MCF 10A (cell line): Measurements from ENCODE around the gene TUBB8. TPM values are rescaled to one million over a fixed set of nuclear protein-coding genes. Genes with fewer than 3 reads are reported as not detected.

Source experiments
- Bru-seq: library from RNA; stranded (reverse); fragments of 400-500 nt; gene quantifications from one replicate; lab custom pipeline; 2021; lab: Mats Ljungman, UMichigan
- BruChase-seq, 2 experiments: library from RNA; stranded (reverse); fragments of 400-500 nt; gene quantifications; one replicate each; lab custom pipeline; 2021; lab: Mats Ljungman, UMichigan
- BruUV-seq: library from RNA; stranded (reverse); fragments of 400-500 nt; replicated peaks from 2 replicates; lab custom pipeline; 2021; lab: Mats Ljungman, UMichigan
- CTCF ChIA-PET: fragments of 300-600 bp; sonication (Branson Sonifier 250); formaldehyde crosslinking; extraction: SDS; loops from one replicate; lab custom pipeline; 2021; ENCODE audit warnings: antibody characterized with exemption, inconsistent platforms; lab: Yijun Ruan, JAX
- POLR2A ChIA-PET: fragments of 300-600, 350-650 bp; sonication (Branson Sonifier 250); formaldehyde crosslinking; extraction: SDS; loops from one replicate; lab custom pipeline; 2020; ENCODE audit warnings: antibody characterized with exemption, inconsistent platforms; lab: Yijun Ruan, JAX
- DNase-seq: peaks from one replicate; pipeline ENCODE4 v3.0.0-alpha.2; 2018; ENCODE audit not compliant: unreplicated experiment
- H3K27ac Mint-ChIP-seq: one replicate; pipeline ENCODE4 v1.8.0; 2022; ENCODE audit warnings: mild to moderate bottlenecking, low read depth, mixed read lengths; ENCODE audit not compliant: unreplicated experiment
- H3K27me3 Mint-ChIP-seq: one replicate; pipeline ENCODE4 v1.8.0; 2022; ENCODE audit warnings: mixed read lengths; ENCODE audit not compliant: insufficient read depth, unreplicated experiment
- H3K36me3 Mint-ChIP-seq: one replicate; pipeline ENCODE4 v1.8.0; 2022; ENCODE audit warnings: mild to moderate bottlenecking, moderate library complexity, mixed read lengths; ENCODE audit not compliant: insufficient read depth, unreplicated experiment
- H3K4me1 Mint-ChIP-seq: one replicate; pipeline ENCODE4 v1.8.0; 2022; ENCODE audit warnings: mixed read lengths; ENCODE audit not compliant: insufficient read depth, unreplicated experiment
- H3K4me3 Mint-ChIP-seq: one replicate; pipeline ENCODE4 v1.8.0; 2022; ENCODE audit warnings: mild to moderate bottlenecking, moderate library complexity, mixed read lengths; ENCODE audit not compliant: unreplicated experiment
- H3K9me3 Mint-ChIP-seq: one replicate; pipeline ENCODE4 v1.8.0; 2022; ENCODE audit warnings: mixed read lengths; ENCODE audit not compliant: unreplicated experiment
- intact Hi-C: fragments of 100-400 bp; cut with micrococcal nuclease; formaldehyde crosslinking; loops from 2 replicates; pipeline ENCODE4 v1.14.1; 2022
- long read RNA-seq: library from polyadenylated mRNA; stranded (forward); transcript quantifications from one replicate; pipeline ENCODE4 v2.0.0, GENCODE V29; 2022
- total RNA-seq: library from RNA; stranded (reverse); gene quantifications from 2 replicates; pipeline ENCODE4 v1.2.3, GENCODE V29; 2022
- TF ChIP-seq, protein P1 (sequence below): fragments of 200-600 bp; IDR thresholded peaks from one replicate; pipeline ENCODE4 v1.8.0; 2022; ENCODE audit warnings: antibody characterized with exemption, mild to moderate bottlenecking; ENCODE audit not compliant: unreplicated experiment

The TUBB8 gene
- not detected in 2 replicates for total RNA-seq
- Bru-seq, nascent RNA = percentile 12 among the genes with signal in this experiment
- BruChase-seq, experiment 1, labeled RNA remaining after a 6-hour chase = percentile 38 among the genes with signal in this experiment
- percentile 20 among the genes with signal in this experiment for BruChase-seq, experiment 2, labeled RNA remaining after a 2-hour chase
- long read RNA-seq = 0 reads

DNA sequence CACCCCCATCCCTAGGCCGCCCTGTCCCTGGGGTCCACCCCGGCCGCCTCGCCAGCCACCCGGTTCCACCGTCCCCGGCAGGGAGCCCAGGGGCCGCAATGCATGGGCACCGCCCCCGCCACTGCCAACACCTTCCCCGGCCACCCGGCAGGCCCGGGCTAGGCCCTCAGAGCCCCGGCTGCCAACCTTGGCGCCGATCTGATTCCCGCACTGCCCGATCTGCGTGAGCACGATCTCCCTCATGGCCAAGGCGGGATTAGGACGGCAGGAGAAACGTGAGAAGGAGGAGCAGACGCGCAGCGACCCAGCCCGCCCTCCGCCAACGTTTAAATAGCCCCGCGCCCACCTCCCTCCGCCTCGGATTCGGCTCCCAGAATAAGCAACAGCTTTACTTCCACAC, at the start of gene TUBB8:
Gene TUBB8 (minus strand): TSS at position 301 of the 400 bp plus-strand sequence. CDS start 58 bp downstream, at position 243.
- Mint-ChIP-seq H3K27me3 (no peaks in the 10 kb centered on the region), H3K4me1 (no peaks in the 10 kb centered on the region), H3K27ac (no peak within 1 kb of the TSS), H3K4me3 (no peak within 1 kb of the TSS), H3K36me3 (no peaks in the 10 kb centered on the region), H3K9me3 (no peaks in the 10 kb centered on the region)
- intact Hi-C loops = no loop called here
- BruUV-seq = no TSS peak
- TF ChIP-seq, protein P1, sequence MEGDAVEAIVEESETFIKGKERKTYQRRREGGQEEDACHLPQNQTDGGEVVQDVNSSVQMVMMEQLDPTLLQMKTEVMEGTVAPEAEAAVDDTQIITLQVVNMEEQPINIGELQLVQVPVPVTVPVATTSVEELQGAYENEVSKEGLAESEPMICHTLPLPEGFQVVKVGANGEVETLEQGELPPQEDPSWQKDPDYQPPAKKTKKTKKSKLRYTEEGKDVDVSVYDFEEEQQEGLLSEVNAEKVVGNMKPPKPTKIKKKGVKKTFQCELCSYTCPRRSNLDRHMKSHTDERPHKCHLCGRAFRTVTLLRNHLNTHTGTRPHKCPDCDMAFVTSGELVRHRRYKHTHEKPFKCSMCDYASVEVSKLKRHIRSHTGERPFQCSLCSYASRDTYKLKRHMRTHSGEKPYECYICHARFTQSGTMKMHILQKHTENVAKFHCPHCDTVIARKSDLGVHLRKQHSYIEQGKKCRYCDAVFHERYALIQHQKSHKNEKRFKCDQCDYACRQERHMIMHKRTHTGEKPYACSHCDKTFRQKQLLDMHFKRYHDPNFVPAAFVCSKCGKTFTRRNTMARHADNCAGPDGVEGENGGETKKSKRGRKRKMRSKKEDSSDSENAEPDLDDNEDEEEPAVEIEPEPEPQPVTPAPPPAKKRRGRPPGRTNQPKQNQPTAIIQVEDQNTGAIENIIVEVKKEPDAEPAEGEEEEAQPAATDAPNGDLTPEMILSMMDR = no peak
- DNase-seq = no peak
- ChIA-PET CTCF (no interaction called here), POLR2A (interaction anchor here (0.7 kb wide), 1 partner anchor 169 kb away, joined by 3 read pairs; no protein-coding TSS in a partner anchor)

DNA sequence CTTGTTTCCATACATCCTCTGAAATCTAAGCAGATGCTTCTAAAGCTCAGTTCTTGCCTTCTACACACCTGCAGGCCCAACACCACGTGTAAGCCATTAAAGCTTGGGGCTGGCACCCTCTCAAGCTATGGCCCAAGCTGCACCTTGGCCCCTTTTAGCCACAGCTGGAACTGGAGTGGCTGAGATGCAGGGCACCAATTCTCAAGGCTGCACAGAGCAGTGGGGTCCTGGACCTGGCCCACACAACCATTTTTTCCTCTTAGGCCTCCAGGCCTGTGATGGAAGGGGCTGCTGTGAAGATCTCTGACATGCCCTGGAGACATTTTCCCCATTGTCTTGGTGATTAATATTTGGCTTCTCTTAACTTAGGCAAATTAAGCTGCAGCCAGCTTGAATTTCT, 47.4 kb upstream of the TUBB8 start:
- intact Hi-C loops = no loop called here
- Mint-ChIP-seq H3K27me3 (no peaks in the 10 kb centered on the region), H3K36me3 (no peaks in the 10 kb centered on the region), H3K9me3 (peaks cover 18% of the 10 kb centered on the region), H3K4me1 (no peaks in the 10 kb centered on the region), H3K4me3 (no peak overlapping the region), H3K27ac (no peak overlapping the region)
- ChIA-PET POLR2A (interaction anchor here (0.6 kb wide), 1 partner anchor 234 kb away, joined by 3 read pairs; no protein-coding TSS in a partner anchor), CTCF (interaction anchor here (0.5 kb wide), 1 partner anchor 200 kb away, joined by 5 read pairs; no protein-coding TSS in a partner anchor)
- no peak for DNase-seq
- TF ChIP-seq, protein P1 = no peak
- BruUV-seq = no TSS peak

DNA sequence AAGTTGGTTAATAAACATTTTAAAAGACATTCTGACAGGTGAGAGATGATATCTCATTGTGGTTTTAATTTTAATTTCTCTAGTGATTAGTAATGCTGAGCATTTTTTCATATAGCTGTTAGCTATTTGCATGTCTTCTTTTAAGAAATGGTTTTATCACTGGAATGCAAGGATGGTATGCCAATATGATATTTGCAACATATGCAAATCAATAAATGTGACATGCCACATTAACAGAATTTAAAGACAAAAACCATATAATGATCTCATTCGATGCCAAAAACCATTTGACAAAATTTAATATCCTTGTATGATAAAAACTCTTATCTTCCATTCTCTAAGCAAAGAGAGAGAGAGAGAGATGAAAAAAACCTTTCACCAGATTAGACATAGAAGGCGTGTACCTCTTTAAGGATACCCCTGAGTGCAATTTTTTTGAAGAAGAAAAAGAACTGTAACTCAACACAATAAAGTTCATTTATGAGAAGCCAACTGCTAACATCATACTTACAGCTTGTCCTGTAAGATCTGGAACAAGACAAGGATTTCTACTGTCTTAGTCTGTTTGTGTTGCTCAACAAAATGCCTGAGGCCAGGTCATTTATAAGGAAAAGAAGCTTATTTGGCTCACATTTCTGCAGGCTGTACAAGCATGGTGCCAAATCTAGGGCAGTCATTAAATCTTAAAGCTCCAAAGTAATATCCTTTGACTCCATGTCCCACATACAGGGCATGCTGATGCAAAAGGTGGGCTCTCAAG, 46.4 kb upstream of the TUBB8 start:
- Mint-ChIP-seq H3K36me3 (no peaks in the 10 kb centered on the region), H3K4me1 (no peaks in the 10 kb centered on the region), H3K9me3 (peaks cover 18% of the 10 kb centered on the region), H3K27ac (no peak overlapping the region), H3K4me3 (no peak overlapping the region), H3K27me3 (no peaks in the 10 kb centered on the region)
- no peak for DNase-seq
- POLR2A ChIA-PET = interaction anchor here (0.6 kb wide), 2 partner anchors 234 to 834 kb away, joined by 3 read pairs; no protein-coding TSS in a partner anchor
- CTCF ChIA-PET = no interaction called here
- intact Hi-C loops = no loop called here
- TF ChIP-seq, protein P1 = no peak
- BruUV-seq = no TSS peak

DNA sequence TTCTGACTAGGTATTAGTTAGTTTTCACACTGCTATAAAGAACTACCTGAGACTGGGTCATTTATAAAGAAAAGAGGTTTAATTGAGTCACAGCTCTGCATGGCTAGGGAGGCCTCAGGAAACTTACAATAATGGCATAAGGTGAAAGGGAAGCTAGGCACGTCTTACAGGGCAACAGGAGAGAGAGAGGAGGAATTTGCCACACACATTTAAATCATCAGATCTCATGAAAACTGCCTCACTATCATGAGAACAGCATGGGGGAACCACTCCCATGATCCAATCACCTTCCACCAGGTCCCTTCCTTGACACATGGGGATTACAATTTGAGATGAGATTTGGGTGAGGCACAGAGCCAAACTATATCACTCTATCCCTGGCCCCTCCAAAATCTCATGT, 45.5 kb upstream of the TUBB8 start:
- intact Hi-C loops = no loop called here

More for the DNA sequence above, 45.5 kb upstream of the TUBB8 start:
- H3K27ac Mint-ChIP-seq = no peak overlapping the region
- POLR2A ChIA-PET = interaction anchor here (0.6 kb wide), 1 partner anchor 835 kb away, joined by 3 read pairs; no protein-coding TSS in a partner anchor
- no peak overlapping the region for H3K4me3 Mint-ChIP-seq
- H3K36me3 Mint-ChIP-seq = no peaks in the 10 kb centered on the region
- TF ChIP-seq, protein P1 = no peak
- no peaks in the 10 kb centered on the region for H3K27me3 Mint-ChIP-seq
- CTCF ChIA-PET = no interaction called here
- peaks cover 18% of the 10 kb centered on the region for H3K9me3 Mint-ChIP-seq
- DNase-seq = no peak
- BruUV-seq = no TSS peak
- no peaks in the 10 kb centered on the region for H3K4me1 Mint-ChIP-seq
